NCI-H2107 treated with DMSO at 0.1 percent for 48 hours (cell line): ENCODE measurements around the gene HOXB6.

Source experiments
- DNase-seq: peaks from one replicate; lab custom pipeline; 2025; ENCODE audit not compliant: unreplicated experiment; lab: John Stamatoyannopoulos, UW

The HOXB6 gene

DNA sequence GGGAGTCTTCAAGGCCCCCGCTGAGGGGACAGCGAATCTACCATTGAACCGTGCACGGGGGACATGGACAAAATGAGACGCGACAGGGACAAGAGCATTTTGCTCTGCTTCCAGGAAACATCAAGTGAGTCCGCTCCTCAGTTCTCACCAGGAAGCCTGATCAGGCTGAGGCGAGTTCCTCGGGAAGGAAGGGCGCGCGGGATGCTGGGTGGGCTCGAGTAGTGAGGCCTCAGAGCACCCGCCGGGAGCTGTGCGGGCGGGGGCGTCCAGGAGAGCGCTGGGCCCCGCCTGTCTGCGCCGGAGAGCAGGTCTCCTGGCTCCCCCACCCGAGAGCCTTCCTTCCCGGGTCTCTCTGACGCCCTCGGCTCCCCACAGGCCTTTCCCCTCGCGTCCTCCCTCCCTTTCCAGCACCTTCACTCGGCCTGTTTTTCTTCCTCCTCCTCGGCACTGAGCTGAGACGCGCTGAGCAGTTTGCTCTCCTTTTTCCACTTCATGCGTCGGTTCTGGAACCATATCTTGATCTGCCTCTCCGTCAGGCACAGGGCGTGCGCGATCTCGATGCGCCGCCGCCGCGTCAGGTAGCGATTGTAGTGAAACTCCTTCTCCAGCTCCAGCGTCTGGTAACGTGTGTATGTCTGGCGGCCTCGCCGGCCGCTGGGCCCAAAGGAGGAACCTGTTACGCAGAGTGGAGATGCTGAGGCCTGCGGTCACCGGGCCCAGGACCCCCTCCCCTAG, 8.6 kb downstream of the HOXB6 start:
- no peak for DNase-seq

DNA sequence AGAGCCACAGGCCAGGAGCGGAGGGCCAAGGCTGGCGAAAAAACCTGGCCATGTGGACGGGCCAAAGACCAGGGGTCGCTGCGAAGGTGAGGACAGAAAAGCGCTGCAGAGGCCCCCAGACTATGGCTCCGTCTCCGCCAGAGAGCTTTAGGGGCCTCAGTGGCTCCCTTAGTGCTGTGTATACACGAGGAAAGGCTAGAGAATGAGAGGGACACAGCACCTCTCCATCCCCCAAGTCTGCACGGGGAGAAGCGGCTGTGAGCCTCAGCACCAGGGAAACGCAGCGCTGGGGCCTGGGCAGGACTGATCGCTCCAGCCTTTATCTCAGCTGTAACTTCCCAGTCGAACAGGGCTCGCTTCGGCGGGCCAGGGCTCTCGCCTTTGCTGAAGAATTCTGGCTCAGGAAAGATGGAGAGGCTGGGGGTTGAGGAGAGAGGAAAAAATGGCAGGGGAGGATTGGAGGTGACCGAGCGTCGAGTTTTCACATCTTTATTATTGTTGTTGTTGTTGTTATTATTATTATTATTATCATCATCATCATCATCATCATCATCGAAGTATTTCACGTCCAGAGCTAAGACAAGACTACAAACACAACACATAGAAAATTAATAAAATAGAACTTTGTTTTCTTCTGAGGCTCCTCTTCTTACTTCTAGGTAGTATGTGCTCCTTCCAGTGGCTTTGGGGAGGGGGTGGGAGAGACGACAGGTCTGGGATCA, 9.3 kb downstream of the HOXB6 start:
- DNase-seq: no peak

DNA sequence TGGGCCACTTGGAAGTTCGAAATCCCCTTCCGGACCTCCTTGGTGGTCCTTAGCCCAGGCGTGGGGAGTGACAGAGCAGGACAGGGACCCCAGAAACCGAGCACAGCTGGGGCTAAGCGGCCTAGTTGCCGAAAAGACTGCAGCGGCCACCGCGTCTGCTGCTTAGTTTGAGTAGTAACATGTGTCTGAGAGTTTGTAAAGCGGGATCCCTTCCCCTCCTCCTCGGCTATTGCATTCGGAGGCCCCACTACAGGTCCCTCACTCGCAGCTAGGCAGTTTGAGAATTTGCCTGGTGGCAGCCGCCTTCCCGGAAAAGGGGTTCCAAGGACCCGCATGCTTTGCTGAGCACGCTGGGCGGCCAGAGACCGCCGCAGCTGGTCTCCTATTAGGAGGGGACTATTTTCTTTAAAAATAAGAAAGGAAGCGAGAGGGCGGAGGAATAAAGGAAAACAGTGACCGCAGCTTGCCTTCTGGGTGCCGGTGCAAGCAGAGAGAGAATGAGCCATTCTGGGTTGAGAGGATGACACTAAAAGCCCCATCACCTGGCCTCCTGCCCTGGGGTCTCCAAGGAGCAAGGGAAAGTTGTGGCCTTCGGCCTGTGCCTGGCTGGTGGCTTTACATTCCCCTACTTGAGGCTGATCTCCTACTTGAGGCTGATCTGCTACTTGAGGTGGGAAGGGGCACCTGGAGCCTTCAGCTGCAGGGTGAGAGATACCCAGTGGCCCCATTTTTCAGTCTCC, 10.1 kb downstream of the HOXB6 start:
- no peak for DNase-seq

DNA sequence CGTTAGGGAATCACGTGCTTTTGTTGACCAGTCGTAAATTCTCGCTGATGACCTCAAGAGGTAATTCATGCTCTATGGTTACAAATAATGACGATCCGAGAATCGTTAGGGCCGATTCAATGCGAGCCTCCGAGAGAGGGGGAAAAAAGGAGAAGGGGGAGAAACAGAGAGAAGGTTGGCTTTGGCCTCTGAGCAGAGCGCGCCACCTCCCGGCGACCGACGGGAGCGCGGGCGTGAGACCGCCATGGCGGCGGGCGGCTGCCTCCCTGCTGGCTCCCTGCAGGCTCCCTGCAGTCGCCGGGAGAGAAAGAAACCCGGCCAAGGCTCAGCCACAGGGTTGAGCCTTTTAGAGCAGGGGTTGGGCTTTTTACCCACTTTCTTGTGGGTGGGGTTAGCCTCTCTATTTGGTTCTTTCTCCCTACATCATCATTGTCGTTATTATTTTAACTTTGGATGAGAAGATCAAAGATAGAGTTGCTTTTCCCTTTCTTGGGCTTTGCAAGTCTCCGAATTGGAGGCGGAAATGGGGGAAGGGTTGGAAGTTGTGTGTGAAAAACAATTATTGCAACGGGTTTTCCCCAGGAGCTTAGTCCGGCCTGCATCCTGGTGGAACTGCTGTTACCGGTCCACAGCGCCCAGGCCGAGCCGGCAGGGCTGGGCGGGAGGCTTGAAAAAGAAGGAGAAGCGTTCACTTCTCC, 10.8 kb downstream of the HOXB6 start:
- peak; percentile 93 for DNase-seq

DNA sequence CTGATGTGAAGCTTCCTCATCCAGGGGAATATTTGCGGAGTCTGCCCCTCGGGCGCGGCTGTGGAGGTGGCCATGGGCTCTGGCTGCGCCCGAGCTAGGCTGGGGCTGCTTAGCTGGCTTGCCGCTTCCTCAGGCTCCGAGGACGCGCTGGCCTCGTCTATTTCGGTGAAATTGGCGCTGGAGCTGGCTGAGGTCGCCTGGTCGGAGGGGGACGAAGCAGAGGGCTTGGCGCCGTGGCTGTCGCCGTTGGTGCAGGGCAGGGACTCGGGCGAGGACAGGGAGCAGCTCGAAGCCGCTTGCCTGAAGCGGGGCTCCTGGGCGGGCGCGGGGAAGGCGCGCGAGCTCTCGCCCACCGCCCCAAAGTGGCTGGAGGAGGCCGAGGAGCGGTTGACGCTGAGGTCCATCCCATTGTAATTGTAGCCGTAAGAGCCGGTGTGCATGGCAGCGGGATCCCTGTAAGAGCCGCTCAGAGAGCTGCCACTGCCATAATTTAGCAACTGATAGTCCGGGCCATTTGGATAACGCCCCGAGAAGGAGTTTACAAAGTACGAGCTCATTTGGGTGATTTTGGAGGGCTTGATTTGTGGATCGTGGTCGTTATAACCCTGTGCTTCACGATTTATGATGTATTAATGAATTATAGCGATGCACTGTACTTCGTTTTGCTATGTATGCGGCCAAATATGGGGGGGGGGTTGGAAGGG, 11.5 kb downstream of the HOXB6 start, which contains the start of gene HOXB5:
HOXB5 (minus strand) TSS at position 654 of the 704 bp plus-strand sequence; CDS start at position 557, 97 bp downstream.
- DNase-seq: no peak

DNA sequence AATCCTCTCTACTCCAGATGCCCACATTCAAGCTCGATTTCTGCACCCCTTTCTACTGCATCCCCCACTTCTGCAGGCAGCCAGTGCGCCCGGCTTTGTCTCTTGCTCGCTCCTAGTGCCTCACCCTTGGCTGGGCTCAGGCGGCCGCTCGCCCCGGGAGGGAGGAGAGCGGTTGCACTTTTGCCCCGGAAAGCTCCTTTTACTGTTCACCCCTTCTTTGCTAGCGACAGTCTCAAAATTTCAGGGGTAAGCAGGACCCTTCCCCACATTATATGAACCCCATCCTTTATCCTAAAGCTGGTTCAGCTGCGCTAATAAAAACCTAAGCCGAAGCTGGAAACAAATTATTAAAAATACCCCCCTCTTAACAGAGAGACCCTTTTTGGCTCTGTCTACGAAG, 12.2 kb downstream of the HOXB6 start:
- DNase-seq: no peak

DNA sequence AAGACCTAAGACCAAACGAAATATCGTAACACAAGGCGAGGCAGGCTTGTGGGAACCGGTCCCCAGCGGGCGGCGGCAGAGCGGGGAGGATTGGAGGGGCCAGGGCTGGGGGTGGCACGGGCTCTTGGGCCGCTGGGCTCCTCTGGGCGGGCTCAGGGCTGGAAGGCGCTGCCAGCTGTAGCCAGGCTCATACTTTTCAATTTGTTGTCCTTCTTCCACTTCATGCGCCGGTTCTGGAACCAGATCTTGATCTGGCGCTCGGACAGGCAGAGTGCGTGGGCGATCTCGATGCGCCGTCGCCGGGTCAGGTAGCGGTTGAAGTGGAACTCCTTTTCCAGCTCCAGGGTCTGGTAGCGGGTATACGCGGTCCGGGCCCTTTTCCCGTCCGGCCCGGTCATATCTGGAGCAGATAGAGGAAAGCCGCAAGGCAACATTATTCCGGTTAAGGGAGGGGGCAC, 12.7 kb downstream of the HOXB6 start:
- no peak for DNase-seq

DNA sequence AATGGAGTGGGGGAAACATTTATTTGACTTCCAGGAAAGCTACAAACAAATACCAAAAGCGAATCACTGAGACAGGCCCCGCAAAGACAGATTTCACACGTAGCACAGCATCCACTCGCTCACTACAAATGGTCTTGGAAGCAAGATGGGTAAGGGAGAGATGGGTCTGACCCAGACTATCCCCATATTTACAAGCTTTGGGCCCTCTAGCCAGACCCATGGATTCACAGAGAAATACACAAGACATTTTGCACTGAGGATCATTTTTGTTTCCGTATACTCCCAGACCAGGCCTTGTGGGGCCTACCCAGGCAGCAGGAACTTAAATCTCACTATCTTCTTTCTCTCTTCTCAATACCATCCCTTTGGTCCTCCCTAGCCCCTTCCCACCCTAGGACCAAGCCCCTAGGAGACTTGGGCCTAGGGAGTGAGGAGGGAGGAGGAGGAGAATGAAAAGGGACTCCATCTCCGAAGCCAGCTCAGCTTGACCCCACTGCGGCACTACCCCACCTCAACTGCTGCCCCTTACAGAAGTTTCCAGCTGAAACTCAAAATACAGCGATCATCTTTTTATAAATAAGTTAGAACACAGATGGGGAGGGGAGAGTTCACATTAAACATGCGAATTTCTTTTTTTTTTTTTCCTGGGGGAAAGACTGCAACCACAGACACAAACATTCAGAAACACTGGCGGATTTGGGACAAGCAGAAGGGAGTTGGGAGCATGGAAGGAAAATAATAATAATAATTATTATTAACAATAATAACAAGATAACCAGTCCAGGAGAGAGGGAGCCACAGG, 13.3 kb downstream of the HOXB6 start:
- DNase-seq: no peak

DNA sequence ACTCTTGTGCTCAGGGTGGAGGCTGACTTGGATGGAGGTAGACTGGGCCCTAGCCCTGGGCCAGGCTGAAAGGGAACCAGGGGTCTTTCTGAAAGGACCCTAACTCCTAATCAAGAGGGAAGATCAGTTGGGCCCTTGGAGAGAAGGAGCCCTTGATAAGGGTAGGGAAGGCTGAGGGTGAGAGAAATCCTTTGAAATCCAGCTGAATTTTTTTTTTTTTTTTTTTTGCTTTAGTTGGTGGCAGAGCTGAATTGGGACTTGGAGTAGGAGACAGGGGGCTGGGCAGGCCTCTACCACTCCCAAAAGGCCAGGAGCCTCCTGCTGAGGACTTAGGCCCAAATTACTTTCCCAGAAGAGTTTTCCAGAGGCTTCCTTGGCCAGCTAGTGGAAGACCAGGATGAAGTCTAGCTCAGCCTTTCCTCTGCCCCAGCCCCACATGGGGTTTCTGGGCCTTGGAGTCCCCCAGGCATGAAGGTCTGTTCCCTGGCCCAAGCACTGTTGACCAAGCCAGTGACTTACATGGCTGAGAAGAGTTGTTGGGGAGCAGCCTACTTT, 14.1 kb downstream of the HOXB6 start:
- DNase-seq: no peak

DNA sequence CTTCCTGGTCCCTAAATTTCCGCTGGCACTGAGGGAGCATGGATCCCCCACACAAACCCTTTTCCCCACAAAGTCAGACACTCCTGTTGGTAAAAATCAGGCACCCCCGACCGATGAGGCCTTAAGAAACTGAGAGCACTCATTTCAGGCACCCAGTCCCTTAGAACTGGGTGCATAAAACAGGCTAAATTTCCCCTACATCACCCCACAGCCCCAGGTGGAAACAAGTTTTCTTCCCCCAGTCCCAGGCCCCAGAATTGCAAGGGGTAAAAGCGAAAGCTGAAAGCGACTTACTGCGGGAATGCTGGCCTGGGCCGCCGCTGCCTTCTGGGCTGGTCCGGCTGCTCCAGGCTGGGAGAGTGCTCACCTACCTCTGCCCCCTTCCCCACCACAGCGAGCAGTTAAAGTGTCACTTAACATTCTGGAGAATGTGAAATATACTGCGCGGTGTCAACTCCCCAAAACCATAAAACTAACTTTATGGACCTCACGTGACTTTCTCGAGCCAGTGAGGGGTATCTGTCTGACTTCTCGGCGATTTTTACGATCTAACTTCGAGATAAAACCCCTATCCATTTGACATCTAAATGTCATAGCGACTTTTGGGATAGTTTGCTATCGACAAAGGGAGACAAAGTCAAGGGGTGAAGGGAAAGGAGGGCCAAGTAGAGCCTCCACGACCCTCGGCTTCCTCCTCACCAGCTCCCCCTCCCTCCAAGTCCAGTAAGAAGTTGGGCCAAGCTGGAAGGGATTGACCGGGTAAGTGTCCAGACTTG, 14.8 kb downstream of the HOXB6 start, which contains the start of gene HOXB3:
HOXB3 (minus strand) TSS at position 411 of the 776 bp plus-strand sequence. CDS start 37,767 bp downstream, outside the sequence.
- no peak for DNase-seq

DNA sequence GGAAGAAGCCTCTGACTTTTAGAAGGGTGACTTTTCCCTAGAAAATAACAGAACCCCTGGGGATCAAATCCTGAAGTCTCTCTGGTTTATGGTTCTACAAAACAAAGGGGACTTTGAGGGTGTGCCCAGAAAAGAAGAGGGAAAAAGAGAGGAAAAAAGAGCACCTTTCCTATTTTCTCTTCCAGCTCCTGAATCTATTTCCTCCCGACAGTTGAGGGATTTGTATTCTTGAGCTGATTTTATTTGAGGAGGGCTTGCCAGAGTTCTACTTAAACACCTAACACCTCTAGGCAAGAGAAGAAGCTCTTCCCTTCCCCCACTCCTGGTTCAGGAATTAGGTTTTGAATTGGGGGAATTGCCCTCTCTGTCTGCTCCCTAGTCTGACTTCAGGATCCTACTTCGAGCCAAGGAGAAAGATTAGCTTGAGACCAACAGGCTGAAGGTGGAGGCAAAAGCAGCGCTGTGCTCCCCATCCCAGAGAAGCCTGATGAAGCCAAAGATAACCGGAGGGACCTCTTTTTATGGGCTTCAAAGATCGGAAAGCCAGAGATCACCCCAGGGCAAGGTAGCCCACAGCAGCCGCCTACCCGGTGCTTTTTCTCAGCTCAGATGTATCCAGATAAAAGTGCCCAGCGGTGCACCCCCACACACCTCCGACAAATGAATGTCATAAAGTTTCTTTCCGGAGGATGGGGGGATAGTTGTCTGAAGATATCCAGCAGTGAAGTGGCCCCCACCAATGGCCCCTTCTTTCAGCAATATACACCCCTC, 15.5 kb downstream of the HOXB6 start:
- DNase-seq: peak; percentile 73

DNA sequence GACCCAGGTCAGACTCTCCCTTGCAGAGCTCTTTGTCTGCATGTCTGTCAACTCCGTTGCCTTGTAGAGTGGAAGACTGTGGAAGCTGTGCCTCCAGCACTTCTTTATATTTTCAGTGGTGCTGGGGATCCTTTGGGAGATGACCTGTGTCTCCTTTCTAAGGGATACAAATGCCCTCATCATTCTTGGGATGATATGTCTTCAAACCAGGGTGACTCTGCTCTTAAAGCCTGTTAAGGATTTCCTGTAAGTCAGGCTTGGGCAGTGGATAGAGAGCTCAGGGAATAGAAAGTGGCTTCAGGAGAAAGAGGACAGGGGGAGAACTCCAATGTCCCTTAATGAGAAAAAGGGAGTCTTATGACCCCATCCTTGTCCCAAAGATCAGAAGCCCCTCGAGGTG, 16.3 kb downstream of the HOXB6 start:
- DNase-seq: peak; percentile 61

DNA sequence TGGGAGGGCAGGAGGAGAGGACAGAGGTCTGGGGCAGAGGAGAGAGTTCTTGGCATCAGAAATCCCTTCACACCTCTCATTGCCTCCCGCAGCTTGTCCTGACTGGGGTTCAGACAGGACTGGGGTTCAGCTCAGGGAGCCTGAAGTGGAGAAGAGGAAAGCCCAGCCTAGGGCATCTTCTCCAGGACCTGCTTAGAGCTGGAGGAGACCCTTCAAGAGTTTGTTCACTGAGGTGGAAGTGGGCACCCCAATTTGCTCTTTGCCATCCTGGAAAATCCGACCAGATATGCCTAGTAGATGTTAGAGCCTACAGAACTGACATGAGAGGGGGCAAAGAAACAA, 16.7 kb downstream of the HOXB6 start:
- DNase-seq: no peak

DNA sequence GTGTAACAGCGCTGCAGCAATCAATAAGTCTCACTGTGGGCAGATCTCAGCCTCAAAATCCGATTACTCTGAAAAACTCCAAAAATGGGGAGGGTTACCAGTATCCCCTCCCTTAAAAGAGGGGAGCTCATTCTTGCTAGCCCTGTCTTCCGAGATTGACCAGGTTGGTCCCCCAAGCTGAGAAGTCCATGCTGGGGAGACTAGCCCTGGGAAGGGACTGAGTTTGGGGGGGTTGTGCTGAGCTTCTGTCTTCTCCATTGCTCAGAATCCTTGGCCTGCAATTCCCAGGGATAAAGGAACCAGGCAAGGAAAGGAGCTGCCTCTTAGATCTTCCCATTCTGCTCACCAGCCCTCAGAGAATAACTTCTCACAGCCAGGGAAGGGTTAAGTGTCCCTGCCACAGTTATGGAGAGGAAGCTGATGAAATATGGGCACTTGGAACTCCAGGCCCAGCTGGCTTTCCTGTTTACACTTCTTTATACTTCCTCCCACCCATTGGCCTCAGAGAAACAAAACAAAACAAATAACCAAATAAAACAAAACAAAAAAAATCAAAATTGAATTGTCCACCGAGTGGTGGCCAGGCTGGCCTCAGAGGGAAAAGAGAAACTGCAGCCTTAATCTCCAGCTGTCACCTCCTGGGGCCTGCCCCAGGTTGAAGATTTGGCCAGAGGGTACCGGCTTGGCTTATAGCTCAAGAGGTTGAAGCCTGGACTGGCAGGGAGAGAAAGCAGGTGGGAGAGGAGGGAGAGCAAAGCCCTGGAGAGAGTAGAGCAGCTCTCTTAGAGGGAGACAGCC, 17.3 kb downstream of the HOXB6 start:
- peak; percentile 94 for DNase-seq

DNA sequence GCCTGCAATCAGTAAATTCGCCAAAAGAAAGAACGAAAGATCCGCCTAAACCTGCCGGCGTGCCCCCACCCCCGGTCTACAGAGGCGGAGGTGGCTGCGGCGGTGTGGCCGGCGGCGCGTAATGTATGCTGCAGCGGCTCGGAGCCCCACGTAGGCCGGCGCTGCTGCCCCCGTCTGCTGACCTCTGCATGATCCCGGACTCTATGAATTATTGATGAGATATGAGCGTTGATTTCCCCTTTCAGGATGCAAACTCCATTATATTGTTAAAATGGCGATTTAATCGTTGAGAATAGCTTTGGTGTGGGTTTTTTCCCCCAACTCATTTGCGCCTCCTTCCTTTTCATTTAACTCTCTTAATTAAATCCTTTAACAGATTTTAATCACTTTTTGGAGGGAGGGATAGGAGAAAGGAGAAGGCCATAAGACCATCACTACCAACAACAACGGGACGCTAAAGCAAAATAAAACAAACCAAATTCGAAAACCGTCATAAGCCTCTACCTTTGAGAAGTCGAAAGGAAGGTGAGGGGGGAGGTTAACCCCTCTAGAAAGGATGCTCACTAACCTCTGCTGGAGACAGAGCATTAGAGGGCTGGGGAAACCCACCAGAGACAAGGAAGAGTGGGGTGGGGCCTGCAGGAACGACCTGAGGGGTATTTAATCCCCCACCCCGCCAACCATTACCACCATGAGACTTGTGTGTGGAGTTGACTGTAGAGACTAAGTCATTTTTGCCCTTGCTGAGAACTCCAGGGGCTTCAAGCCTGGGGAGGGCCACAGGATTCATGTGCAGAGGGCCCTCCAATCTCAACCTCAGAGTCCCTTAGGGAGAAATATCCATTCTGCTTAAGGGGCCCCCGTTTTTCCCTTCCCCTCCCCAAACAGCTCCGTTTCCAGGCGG, 18.2 kb downstream of the HOXB6 start:
- DNase-seq: no peak

DNA sequence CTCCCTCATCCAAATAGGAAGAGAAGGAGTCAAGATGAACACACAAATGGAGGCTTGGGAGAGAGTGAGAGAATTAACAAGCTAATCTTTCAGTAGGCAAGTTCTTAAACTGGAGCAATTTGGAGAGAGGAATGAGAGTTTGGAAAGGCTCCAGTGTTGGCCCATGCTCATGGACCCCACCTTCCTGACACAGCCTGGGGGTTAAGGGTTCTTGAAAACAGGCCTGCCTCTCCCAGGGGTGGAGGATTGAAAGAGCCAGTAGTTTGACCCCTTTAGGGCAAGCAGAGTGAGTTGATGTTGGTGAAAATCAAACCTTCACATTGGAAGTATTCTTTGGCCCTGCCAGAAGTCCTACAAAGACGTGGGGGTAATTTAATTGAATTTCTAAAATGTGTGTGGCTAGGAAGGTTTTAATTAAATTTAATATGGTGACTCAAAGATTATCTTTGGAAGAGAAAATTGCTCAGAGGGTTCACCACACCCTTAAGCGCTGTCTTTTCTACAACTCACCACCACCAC, 20.5 kb downstream of the HOXB6 start:
- no peak for DNase-seq
